Measurements from ENCODE around the gene ZDHHC12. TPM values are rescaled to one million over a fixed set of nuclear protein-coding genes. Genes with fewer than 3 reads are reported as not detected.

ZDHHC12 gene
- total and polyA plus RNA-seq, 8 donors, result 3.5 to 116 (median 58.8) TPM

DNA sequence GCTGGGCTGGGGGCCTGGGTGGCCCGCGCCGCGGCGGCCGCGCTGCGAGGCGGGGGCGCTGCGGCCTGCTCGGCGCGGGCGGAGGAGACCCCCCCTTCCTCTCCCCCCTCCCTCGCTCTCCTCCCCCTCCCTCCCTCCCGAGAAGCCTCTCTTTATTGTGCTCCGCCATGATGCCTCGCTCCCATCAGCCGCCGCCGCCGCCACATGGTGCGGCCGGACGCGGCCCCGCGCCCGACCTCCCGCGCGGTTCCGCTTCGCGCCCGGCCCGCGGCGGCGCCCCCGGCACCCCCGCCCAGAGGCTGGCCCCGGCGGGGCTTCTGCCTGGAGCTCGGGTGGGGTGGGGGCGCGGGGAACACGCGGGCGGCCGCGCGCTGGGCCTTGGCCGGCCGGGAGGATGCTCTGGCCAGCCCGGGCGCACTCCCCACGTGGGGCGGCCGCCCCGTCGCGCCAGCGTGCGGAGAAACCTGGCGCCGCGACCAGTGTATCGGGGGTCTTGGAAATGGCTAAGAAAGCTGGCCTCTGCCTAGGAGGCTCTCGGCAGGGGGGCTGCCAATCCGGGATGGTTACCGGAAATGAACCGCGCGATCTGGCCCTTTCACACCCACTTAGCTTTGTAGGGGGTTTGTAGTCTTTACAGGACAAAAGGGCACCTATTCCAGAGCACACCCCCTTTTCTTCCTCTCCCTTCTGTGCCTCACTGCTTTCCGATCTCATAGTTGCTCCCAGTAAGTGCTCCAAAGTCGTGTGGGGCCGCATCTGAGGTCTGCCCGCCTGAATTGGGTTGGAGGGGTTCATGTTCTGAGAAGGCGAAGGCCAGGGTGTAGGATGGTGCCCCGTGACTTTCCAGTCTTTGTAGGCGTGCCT lies 33.9 kb downstream of the ZDHHC12 start:
- no peaks in the 10 kb centered on the region for H3K27me3 ChIP-seq
- WGBS, 5 donors, result 0 to 1% (median 0%) methylated on average over 13 to 76 of the region's 83 CpGs
- intact Hi-C loops (cut with DNase I; ENCODE audit: low total_unique reads), result loop anchor here (10.0 kb wide), 1 partner anchor 45 kb away; no protein-coding TSS in a partner anchor

DNA sequence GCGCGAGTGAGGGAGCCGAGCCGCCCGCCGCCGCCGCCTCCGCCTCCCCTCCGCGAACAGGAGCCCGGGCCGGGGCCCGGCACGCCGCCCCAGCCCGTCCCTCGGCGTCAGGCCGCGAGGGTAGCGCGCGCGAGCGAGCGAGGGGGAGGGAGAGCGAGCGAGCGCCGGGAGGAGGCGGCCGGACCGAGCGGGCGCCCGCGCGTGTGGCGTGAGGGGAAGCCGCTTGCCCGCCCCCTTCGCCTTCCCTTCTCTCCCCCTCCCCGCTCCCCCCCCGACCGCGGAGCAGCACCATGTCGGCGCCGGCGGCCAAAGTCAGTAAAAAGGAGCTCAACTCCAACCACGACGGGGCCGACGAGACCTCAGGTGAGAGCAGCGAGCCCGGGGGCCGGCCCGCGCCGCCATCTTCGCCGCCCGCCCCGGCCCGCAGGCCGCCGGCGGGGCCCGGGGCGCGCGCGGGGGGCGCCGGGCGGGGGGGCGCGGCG lies 34.6 kb downstream of the ZDHHC12 start:
- H3K4me3 ChIP-seq, result peak overlapping the region; percentile 86 to 99 (median 94)
- peaks cover 26 to 36% (median 33%) of the 10 kb centered on the region in 4 donors for H3K36me3 ChIP-seq
- peaks cover 32 to 62% (median 55%) of the 10 kb centered on the region in 4 donors for H3K4me1 ChIP-seq
- 0 to 1% (median 0%) methylated on average over 24 to 79 of the region's 80 CpGs for WGBS, 5 donors
- TF ChIP-seq POLR2AphosphoS5 (IDR thresholded peaks at IDR 0.05) (no peak), EP300 (IDR thresholded peaks at IDR 0.05) (no peak), POLR2A (IDR thresholded peaks at IDR 0.05) (no peak)
- TF ChIP-seq, protein P1, sequence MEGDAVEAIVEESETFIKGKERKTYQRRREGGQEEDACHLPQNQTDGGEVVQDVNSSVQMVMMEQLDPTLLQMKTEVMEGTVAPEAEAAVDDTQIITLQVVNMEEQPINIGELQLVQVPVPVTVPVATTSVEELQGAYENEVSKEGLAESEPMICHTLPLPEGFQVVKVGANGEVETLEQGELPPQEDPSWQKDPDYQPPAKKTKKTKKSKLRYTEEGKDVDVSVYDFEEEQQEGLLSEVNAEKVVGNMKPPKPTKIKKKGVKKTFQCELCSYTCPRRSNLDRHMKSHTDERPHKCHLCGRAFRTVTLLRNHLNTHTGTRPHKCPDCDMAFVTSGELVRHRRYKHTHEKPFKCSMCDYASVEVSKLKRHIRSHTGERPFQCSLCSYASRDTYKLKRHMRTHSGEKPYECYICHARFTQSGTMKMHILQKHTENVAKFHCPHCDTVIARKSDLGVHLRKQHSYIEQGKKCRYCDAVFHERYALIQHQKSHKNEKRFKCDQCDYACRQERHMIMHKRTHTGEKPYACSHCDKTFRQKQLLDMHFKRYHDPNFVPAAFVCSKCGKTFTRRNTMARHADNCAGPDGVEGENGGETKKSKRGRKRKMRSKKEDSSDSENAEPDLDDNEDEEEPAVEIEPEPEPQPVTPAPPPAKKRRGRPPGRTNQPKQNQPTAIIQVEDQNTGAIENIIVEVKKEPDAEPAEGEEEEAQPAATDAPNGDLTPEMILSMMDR (IDR thresholded peaks at IDR 0.05), result no peak
- no peaks in the 10 kb centered on the region for H3K27me3 ChIP-seq
- H3K9me3 ChIP-seq, result no peaks in the 10 kb centered on the region
- intact Hi-C loops (cut with DNase I; ENCODE audit: low total_unique reads), result no loop called here
- peak in 1 of 2 donors; percentile 57 for DNase-seq
- H3K27ac ChIP-seq, result peak overlapping the region; percentile 88 to 99 (median 98)

More for the DNA sequence above, 33.9 kb downstream of the ZDHHC12 start:
- Histone ChIP-seq H3K9me3 (no peaks in the 10 kb centered on the region), H3K4me3 (peak overlapping the region; percentile 86 to 99 (median 94)), H3K27ac (peak overlapping the region; percentile 64 to 99 (median 98)), H3K4me1 (peaks cover 25 to 55% (median 48%) of the 10 kb centered on the region in 4 donors), H3K36me3 (peaks cover 28 to 43% (median 40%) of the 10 kb centered on the region in 4 donors)
- TF ChIP-seq EP300 (IDR thresholded peaks at IDR 0.05), result no peak
- TF ChIP-seq, protein P1 (IDR thresholded peaks at IDR 0.05), result no peak
- TF ChIP-seq POLR2A (IDR thresholded peaks at IDR 0.05), result no peak
- TF ChIP-seq POLR2AphosphoS5 (IDR thresholded peaks at IDR 0.05), result no peak
- peak; percentile 31 to 86 for DNase-seq

DNA sequence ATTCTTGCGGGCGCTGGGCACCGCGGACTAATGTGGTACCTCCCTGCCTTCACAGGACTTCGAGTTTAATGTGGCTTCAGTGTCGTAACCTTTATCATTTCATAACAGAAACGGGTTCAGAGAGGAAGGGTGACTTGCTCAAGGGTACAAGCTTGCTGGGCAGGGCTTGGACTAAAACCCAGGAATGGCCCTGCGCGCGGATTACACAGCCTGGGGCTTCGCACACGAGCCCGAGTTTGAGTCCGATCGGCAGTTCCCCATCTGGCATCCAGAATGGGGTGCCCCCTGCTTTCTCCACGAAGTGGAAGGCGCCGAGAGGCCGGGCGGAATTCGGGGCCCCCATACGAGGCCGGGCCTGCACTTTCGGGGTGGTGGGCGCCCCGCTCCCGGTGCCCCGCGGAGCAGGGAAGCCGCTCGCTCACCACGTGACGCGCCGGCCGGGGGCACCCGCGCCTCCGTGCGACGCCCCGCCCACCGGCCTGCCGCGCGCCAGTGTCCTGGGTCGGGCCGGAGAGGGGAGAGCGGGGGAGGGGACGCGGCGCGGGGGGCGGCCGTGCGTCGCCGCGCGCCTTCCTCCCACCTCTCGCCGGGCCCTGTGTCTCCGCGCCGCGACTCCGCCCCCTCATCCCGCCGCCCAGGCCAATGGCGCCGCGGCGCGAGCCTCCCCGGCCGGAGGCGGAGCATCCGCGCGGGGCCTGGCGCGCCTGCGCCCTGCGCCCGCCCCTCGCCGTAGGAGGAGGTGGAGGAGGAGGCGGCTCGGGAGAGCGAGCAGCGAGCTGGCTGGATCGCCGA lies 35.2 kb downstream of the ZDHHC12 start, which contains the start of gene SET:
Gene SET, plus strand, starts transcription at position 722 of the 792 bp plus-strand sequence. CDS start 361 bp downstream, outside the sequence.
- Histone ChIP-seq H3K4me1 (peaks cover 32 to 67% (median 57%) of the 10 kb centered on the region in 4 donors), H3K27me3 (no peaks in the 10 kb centered on the region), H3K4me3 (peak within 1 kb of the TSS; percentile 86 to 99 (median 94)), H3K36me3 (peaks cover 20 to 29% (median 27%) of the 10 kb centered on the region in 4 donors), H3K9me3 (no peaks in the 10 kb centered on the region), H3K27ac (peak within 1 kb of the TSS; percentile 88 to 99 (median 98))
- DNase-seq, result peak; percentile 96 to 99
- intact Hi-C loops (cut with DNase I; ENCODE audit: low total_unique reads), result no loop called here
- 1 to 3% (median 1%) methylated on average over 32 to 93 of the region's 93 CpGs for WGBS, 5 donors
- TF ChIP-seq POLR2A (IDR thresholded peaks at IDR 0.05), result no peak
- TF ChIP-seq, protein P1 (IDR thresholded peaks at IDR 0.05), result no peak
- no peak for TF ChIP-seq EP300 (IDR thresholded peaks at IDR 0.05)
- peak; percentile 64 to 94 (median 89) for TF ChIP-seq POLR2AphosphoS5 (IDR thresholded peaks at IDR 0.05)

DNA sequence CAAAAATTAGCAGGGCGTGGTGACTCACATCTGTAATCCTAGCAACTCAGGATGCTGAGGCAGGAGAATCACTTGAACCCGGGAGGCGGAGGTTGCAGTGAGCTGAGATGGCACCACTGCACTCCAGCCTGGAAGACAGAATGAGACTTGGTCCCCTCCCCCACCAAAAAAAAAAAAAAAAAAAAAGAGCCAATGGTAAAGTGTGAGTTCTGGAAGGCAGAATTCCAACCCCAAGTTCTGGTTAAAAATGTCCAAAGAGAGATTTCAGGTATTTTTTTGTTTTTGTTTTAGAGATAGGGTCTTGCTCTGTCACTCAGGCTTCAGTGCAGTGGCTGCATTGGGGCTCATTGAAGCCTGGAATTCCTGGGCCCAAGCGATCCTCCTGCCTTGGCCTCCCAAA lies 36.5 kb downstream of the ZDHHC12 start:
- Histone ChIP-seq H3K36me3 (peaks cover 10 to 17% (median 14%) of the 10 kb centered on the region in 4 donors), H3K27me3 (no peaks in the 10 kb centered on the region), H3K9me3 (no peaks in the 10 kb centered on the region), H3K4me3 (no peak overlapping the region), H3K4me1 (peaks cover 37 to 80% (median 64%) of the 10 kb centered on the region in 4 donors), H3K27ac (peak overlapping the region in 3 of 5 donors; percentile 88 to 99 (median 95))
- no peak for DNase-seq
- no peak for TF ChIP-seq EP300 (IDR thresholded peaks at IDR 0.05)
- TF ChIP-seq POLR2A (IDR thresholded peaks at IDR 0.05), result no peak
- no peak for TF ChIP-seq POLR2AphosphoS5 (IDR thresholded peaks at IDR 0.05)
- TF ChIP-seq, protein P1 (IDR thresholded peaks at IDR 0.05), result no peak
- intact Hi-C loops (cut with DNase I; ENCODE audit: low total_unique reads), result no loop called here
- 93 to 100% (median 96%) methylated on average over 4 of the region's 4 CpGs for WGBS, 5 donors
